Stimulated activated CD8-positive, alpha-beta memory T cell treated with anti-CD3 and anti-CD28 coated beads, Interleukin-15, amount 100 ng/mL, for 1 hour (primary cell): ENCODE results near the gene DOK5.

Experiments
- DNase-seq: peaks from one replicate; pipeline ENCODE4 v3.0.0-alpha.2; 2020; ENCODE audit warnings: low read depth

The DOK5 gene

GRCh38 chr20:54692168-54692887 is 216.9 kb downstream of the DOK5 start:
- no peak for DNase-seq

- no peak for DNase-seq
These were observed 219.1 kb downstream of the DOK5 start for GRCh38 chr20:54694516-54694915.

GRCh38 chr20:54698373-54698772 is 223.0 kb downstream of the DOK5 start:
- DNase-seq, result no peak
